ENCODE data around the gene SLC16A11.

Gene SLC16A11

GRCh38 chr17:7045492-7046126 lies 1.7 kb upstream of the SLC16A11 start:
- TF ChIP-seq ISL1 (CRISPR knock-in tag; IDR thresholded peaks at IDR 0.05) (no peak), ESRRG (CRISPR knock-in tag; IDR thresholded peaks at IDR 0.05) (no peak), ZC3H10 (CRISPR knock-in tag; IDR thresholded peaks at IDR 0.05) (no peak), ZNF70 (CRISPR knock-in tag; IDR thresholded peaks at IDR 0.05) (no peak), ZFP30 (CRISPR knock-in tag; IDR thresholded peaks at IDR 0.05) (no peak), PPARA (CRISPR knock-in tag; IDR thresholded peaks at IDR 0.05; ENCODE audit: borderline replicate concordance) (no peak), RARB (CRISPR knock-in tag; IDR thresholded peaks at IDR 0.05) (no peak), SNAI2 (CRISPR knock-in tag; IDR thresholded peaks at IDR 0.05) (no peak), POU6F1 (CRISPR knock-in tag; IDR thresholded peaks at IDR 0.05; ENCODE audit: borderline replicate concordance, low read depth) (no peak), BACH2 (CRISPR knock-in tag; IDR thresholded peaks at IDR 0.05; ENCODE audit: borderline replicate concordance) (no peak), CSDC2 (CRISPR knock-in tag; IDR thresholded peaks at IDR 0.05) (no peak), OSR1 (CRISPR knock-in tag; IDR thresholded peaks at IDR 0.05) (no peak), ZNF565 (CRISPR knock-in tag; conservative IDR thresholded peaks at IDR 0.05; ENCODE audit: low read depth) (no peak)
- TF ChIP-seq, protein P1, sequence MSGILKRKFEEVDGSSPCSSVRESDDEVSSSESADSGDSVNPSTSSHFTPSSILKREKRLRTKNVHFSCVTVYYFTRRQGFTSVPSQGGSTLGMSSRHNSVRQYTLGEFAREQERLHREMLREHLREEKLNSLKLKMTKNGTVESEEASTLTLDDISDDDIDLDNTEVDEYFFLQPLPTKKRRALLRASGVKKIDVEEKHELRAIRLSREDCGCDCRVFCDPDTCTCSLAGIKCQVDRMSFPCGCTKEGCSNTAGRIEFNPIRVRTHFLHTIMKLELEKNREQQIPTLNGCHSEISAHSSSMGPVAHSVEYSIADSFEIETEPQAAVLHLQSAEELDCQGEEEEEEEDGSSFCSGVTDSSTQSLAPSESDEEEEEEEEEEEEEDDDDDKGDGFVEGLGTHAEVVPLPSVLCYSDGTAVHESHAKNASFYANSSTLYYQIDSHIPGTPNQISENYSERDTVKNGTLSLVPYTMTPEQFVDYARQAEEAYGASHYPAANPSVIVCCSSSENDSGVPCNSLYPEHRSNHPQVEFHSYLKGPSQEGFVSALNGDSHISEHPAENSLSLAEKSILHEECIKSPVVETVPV (CRISPR knock-in tag; IDR thresholded peaks at IDR 0.05), result no peak
- TF ChIP-seq, protein P2, sequence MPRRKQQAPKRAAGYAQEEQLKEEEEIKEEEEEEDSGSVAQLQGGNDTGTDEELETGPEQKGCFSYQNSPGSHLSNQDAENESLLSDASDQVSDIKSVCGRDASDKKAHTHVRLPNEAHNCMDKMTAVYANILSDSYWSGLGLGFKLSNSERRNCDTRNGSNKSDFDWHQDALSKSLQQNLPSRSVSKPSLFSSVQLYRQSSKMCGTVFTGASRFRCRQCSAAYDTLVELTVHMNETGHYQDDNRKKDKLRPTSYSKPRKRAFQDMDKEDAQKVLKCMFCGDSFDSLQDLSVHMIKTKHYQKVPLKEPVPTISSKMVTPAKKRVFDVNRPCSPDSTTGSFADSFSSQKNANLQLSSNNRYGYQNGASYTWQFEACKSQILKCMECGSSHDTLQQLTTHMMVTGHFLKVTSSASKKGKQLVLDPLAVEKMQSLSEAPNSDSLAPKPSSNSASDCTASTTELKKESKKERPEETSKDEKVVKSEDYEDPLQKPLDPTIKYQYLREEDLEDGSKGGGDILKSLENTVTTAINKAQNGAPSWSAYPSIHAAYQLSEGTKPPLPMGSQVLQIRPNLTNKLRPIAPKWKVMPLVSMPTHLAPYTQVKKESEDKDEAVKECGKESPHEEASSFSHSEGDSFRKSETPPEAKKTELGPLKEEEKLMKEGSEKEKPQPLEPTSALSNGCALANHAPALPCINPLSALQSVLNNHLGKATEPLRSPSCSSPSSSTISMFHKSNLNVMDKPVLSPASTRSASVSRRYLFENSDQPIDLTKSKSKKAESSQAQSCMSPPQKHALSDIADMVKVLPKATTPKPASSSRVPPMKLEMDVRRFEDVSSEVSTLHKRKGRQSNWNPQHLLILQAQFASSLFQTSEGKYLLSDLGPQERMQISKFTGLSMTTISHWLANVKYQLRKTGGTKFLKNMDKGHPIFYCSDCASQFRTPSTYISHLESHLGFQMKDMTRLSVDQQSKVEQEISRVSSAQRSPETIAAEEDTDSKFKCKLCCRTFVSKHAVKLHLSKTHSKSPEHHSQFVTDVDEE (CRISPR knock-in tag; IDR thresholded peaks at IDR 0.05), result no peak

DNA sequence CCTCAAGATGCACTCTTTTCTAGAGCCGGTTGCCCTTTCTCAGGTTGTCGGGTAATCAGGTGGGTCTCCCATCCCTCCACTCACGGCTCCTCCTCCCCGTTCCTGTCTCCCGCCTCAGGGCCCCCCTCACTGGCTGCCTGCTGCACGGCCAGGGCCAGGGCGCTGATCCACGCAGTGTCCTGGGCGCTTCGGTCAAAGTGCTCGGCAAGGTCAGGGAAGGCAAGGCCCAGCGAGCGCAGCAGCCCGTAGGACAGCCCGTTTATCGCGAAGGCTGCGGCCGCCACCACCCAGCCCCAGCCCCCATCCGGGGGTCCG lies 753 bp downstream of the SLC16A11 start:
- TF ChIP-seq TOX (CRISPR knock-in tag; IDR thresholded peaks at IDR 0.05; ENCODE audit: borderline replicate concordance) (no peak), TCF4 (CRISPR knock-in tag; IDR thresholded peaks at IDR 0.05; ENCODE audit: borderline replicate concordance) (no peak), ZNF70 (CRISPR knock-in tag; IDR thresholded peaks at IDR 0.05) (no peak), ZFP3 (CRISPR knock-in tag; IDR thresholded peaks at IDR 0.05) (no peak), RARB (CRISPR knock-in tag; IDR thresholded peaks at IDR 0.05) (no peak), POU6F1 (CRISPR knock-in tag; IDR thresholded peaks at IDR 0.05; ENCODE audit: borderline replicate concordance, low read depth) (no peak), OSR1 (CRISPR knock-in tag; IDR thresholded peaks at IDR 0.05) (no peak)
- TF ChIP-seq, protein P3, sequence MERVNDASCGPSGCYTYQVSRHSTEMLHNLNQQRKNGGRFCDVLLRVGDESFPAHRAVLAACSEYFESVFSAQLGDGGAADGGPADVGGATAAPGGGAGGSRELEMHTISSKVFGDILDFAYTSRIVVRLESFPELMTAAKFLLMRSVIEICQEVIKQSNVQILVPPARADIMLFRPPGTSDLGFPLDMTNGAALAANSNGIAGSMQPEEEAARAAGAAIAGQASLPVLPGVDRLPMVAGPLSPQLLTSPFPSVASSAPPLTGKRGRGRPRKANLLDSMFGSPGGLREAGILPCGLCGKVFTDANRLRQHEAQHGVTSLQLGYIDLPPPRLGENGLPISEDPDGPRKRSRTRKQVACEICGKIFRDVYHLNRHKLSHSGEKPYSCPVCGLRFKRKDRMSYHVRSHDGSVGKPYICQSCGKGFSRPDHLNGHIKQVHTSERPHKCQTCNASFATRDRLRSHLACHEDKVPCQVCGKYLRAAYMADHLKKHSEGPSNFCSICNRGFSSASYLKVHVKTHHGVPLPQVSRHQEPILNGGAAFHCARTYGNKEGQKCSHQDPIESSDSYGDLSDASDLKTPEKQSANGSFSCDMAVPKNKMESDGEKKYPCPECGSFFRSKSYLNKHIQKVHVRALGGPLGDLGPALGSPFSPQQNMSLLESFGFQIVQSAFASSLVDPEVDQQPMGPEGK (CRISPR knock-in tag; IDR thresholded peaks at IDR 0.05; ENCODE audit: borderline replicate concordance), result no peak
- TF ChIP-seq, protein P1 (CRISPR knock-in tag; IDR thresholded peaks at IDR 0.05), result no peak
- peak; percentile 48 for ATAC-seq

More at GRCh38 chr17:7045492-7046126, 1.7 kb upstream of the SLC16A11 start:
- ATAC-seq, result peak; percentile 75
